Fibroblast of lung (primary cell): ENCODE measurements around the gene FRMD4A. TPM values are rescaled to one million over a fixed set of nuclear protein-coding genes. Genes with fewer than 3 reads are reported as not detected.

Experiments used
- DNase-seq, 2 donors: peaks; one replicate each; pipeline versions ENCODE4 v3.0.0 to v3.0.0-alpha.2; 2010; ENCODE audit warnings: low read depth in 2 of 2
- H2AFZ ChIP-seq: 2 replicates; pipeline ENCODE4 v1.5.1; 2012; ENCODE audit warnings: low read length, control low read depth, inconsistent platforms
- H3K27ac ChIP-seq: 2 replicates; pipeline ENCODE4 v1.5.1; 2011; ENCODE audit warnings: low read length, control low read depth; ENCODE audit not compliant: insufficient read depth
- H3K27me3 ChIP-seq: 2 replicates; pipeline ENCODE4 v1.5.1; 2011; ENCODE audit warnings: mild to moderate bottlenecking, low read length; ENCODE audit not compliant: control insufficient read depth, insufficient read depth
- H3K36me3 ChIP-seq: 2 replicates; pipeline ENCODE4 v1.5.1; 2011; ENCODE audit warnings: low read length; ENCODE audit not compliant: control insufficient read depth, insufficient read depth
- H3K4me1 ChIP-seq: 2 replicates; pipeline ENCODE4 v1.5.1; 2011; ENCODE audit warnings: low read length; ENCODE audit not compliant: control insufficient read depth, insufficient read depth; ENCODE audit errors: extremely low read depth
- H3K4me2 ChIP-seq: 2 replicates; pipeline ENCODE4 v1.5.1; 2011; ENCODE audit warnings: low read length, control low read depth; ENCODE audit not compliant: insufficient read depth; ENCODE audit errors: extremely low read depth
- H3K4me3 ChIP-seq, 4 experiments: fragments of 200-600 bp in 1 of 4; sonication (generic) in 1 of 4; replicated peaks in 1 of 4; 2 replicates each; pipeline ENCODE4 v1.5.1; 2011 to 2016; ENCODE audit warnings: low read length in 4 of 4, low read depth in 3 of 4, mild to moderate bottlenecking in 3 of 4, control low read depth in 2 of 4, inconsistent platforms in 1 of 4, mixed read lengths in 1 of 4; ENCODE audit not compliant: insufficient read depth in 1 of 4; ENCODE audit errors: control extremely low read depth in 1 of 4
- H3K79me2 ChIP-seq: 2 replicates; pipeline ENCODE4 v1.5.1; 2012; ENCODE audit warnings: mild to moderate bottlenecking, low read length, inconsistent platforms; ENCODE audit not compliant: control insufficient read depth, insufficient read depth
- H3K9ac ChIP-seq: 2 replicates; pipeline ENCODE4 v1.5.1; 2011; ENCODE audit warnings: mild to moderate bottlenecking, low read length, control low read depth; ENCODE audit not compliant: insufficient read depth
- H3K9me3 ChIP-seq: 2 replicates; pipeline ENCODE4 v1.5.1; 2012; ENCODE audit warnings: low read depth, low read length; ENCODE audit not compliant: control insufficient read depth, insufficient read depth
- H4K20me1 ChIP-seq: 2 replicates; pipeline ENCODE4 v1.5.1; 2011; ENCODE audit warnings: low read length; ENCODE audit not compliant: control insufficient read depth, insufficient read depth; ENCODE audit errors: extremely low read depth
- EZH2 ChIP-seq: IDR thresholded peaks from 2 replicates; pipeline ENCODE4 v1.5.1; 2012; ENCODE audit warnings: low read length, control low read depth, mild to moderate bottlenecking; ENCODE audit errors: missing control alignments
- polyA plus RNA-seq, 2 donors: library from polyadenylated mRNA; depleted of rRNA in 1 of 2; stranded (reverse) in 1 of 2; unstranded in 1 of 2; fragments of >200 nt; gene quantifications; 2 replicates each; pipeline ENCODE4 v1.2.1, GENCODE V29; 2011 to 2012; ENCODE audit warnings: missing spikeins in 1 of 2
- total RNA-seq: library from RNA; depleted of rRNA; stranded (reverse); fragments of >200 nt; gene quantifications from 2 replicates; pipeline ENCODE4 v1.2.1, GENCODE V29; 2014
- TF ChIP-seq, protein P1 (sequence below), 2 donors: IDR thresholded peaks in 1 of 2; conservative IDR thresholded peaks in 1 of 2; 1 replicate in 1 of 2; 2 replicates in 1 of 2; pipeline ENCODE4 v1.5.1; 2011 to 2012; ENCODE audit warnings: low read length in 2 of 2, control low read depth in 1 of 2, inconsistent platforms in 1 of 2, low read depth in 1 of 2, mild to moderate bottlenecking in 1 of 2

The FRMD4A gene
- total and polyA plus RNA-seq, 2 donors (not counting 1 experiment from before 2014, with no cell fraction given) = 26.9 to 63.6 TPM

DNA sequence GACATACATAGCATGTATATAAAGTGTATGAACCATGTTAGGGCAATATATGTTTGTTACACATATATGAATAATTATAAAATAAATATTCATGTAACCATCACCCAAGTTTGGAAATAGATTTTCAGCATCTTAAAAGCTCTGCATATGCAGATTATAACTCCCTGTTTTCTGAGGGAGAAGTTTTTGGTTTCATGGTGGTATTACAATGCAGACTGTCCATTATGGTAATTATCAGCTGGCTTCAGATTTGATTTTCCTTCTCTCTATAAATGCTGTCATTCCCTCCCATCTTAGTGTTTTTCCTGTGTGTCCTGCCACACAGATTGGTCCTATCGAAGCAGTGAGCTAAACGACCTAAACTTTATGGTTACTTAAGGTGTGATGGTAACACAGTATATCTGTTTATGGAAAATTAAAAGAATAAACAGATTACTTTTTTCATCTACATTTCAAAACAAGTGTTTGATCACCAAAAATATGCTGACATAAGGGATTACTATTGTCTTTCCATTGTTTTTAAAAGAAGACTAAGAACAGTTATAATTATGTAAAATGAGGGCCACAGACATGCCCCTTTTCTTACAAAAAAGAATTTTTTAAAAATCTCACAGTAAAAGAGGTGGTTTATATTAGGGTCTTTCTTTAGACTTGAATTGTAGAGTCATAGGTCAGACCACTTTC, 726.2 kb downstream of the FRMD4A start:
- TF ChIP-seq, protein P1, sequence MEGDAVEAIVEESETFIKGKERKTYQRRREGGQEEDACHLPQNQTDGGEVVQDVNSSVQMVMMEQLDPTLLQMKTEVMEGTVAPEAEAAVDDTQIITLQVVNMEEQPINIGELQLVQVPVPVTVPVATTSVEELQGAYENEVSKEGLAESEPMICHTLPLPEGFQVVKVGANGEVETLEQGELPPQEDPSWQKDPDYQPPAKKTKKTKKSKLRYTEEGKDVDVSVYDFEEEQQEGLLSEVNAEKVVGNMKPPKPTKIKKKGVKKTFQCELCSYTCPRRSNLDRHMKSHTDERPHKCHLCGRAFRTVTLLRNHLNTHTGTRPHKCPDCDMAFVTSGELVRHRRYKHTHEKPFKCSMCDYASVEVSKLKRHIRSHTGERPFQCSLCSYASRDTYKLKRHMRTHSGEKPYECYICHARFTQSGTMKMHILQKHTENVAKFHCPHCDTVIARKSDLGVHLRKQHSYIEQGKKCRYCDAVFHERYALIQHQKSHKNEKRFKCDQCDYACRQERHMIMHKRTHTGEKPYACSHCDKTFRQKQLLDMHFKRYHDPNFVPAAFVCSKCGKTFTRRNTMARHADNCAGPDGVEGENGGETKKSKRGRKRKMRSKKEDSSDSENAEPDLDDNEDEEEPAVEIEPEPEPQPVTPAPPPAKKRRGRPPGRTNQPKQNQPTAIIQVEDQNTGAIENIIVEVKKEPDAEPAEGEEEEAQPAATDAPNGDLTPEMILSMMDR (conservative IDR thresholded peaks at IDR 0.05 in 1 of 2, IDR thresholded peaks at IDR 0.05 in 1 of 2; ENCODE audit: low read depth in 1 of 2, low read length in 2 of 2) = no peak
- no peak overlapping the region for H3K4me3 ChIP-seq
- H3K4me1 ChIP-seq = no peaks in the 10 kb centered on the region
- H4K20me1 ChIP-seq = peaks cover 2% of the 10 kb centered on the region
- H3K36me3 ChIP-seq = no peaks in the 10 kb centered on the region
- no peak overlapping the region for H3K9ac ChIP-seq
- no peaks in the 10 kb centered on the region for H3K9me3 ChIP-seq
- DNase-seq = no peak
- H3K27ac ChIP-seq = no peak overlapping the region
- no peaks in the 10 kb centered on the region for H3K27me3 ChIP-seq
- no peaks in the 10 kb centered on the region for H3K79me2 ChIP-seq
- H3K4me2 ChIP-seq = no peak overlapping the region
- no peak overlapping the region for H2AFZ ChIP-seq

DNA sequence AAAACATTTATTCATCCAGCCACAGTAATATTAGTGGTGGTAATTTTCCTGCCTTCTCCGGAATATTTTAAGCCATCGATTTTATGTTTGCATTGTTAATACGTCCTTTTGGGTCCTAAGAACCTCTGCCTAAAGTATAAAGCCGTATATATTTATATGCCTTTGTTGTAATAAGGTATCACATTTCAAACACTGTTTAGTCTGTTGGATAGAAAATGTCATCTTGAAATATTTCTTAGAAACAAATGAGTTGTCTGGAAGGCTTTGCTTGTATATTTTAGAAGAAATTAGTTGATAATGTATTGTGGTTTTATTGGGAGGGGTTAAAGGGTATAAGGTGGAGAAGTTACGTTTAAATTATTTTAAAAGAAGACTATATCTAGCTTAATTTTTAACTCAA, 732.8 kb downstream of the FRMD4A start:
- peaks cover 2% of the 10 kb centered on the region for H3K79me2 ChIP-seq
- no peaks in the 10 kb centered on the region for H3K27me3 ChIP-seq
- H3K4me2 ChIP-seq = no peak overlapping the region
- TF ChIP-seq, protein P1 (conservative IDR thresholded peaks at IDR 0.05 in 1 of 2, IDR thresholded peaks at IDR 0.05 in 1 of 2; ENCODE audit: low read depth in 1 of 2, low read length in 2 of 2) = no peak
- H2AFZ ChIP-seq = no peak overlapping the region
- H3K36me3 ChIP-seq = no peaks in the 10 kb centered on the region
- no peak overlapping the region for H3K27ac ChIP-seq
- no peak overlapping the region for H3K4me3 ChIP-seq
- H3K9ac ChIP-seq = no peak overlapping the region
- no peak for DNase-seq
- no peaks in the 10 kb centered on the region for H4K20me1 ChIP-seq
- H3K9me3 ChIP-seq = no peaks in the 10 kb centered on the region
- no peaks in the 10 kb centered on the region for H3K4me1 ChIP-seq

DNA sequence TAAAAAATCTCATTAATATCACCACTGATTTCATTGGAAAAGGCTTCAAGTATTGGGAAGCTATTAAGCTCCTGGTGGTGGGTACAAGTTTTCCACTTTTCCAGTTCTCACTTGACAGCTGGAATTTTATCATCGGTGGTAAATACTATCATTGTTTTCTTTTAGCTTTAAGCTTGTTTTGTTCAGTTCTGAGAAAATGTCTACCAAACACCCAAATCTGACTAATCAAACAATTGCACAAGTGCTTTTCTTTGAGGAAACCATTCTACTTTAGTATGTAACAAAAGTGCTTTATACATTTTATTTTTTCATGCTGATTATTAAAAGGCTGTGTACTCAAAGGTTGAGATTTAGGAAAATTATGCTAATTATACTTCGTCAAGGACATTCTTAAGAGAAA, 736.1 kb downstream of the FRMD4A start:
- Histone ChIP-seq H3K36me3 (peaks cover 2% of the 10 kb centered on the region), H3K27me3 (no peaks in the 10 kb centered on the region), H3K9ac (no peak overlapping the region), H3K27ac (no peak overlapping the region), H4K20me1 (no peaks in the 10 kb centered on the region), H3K4me2 (no peak overlapping the region), H3K4me1 (no peaks in the 10 kb centered on the region), H3K79me2 (peaks cover 9% of the 10 kb centered on the region), H2AFZ (no peak overlapping the region), H3K9me3 (no peaks in the 10 kb centered on the region), H3K4me3 (no peak overlapping the region)
- no peak for TF ChIP-seq EZH2
- TF ChIP-seq, protein P1 (conservative IDR thresholded peaks at IDR 0.05 in 1 of 2, IDR thresholded peaks at IDR 0.05 in 1 of 2; ENCODE audit: low read depth in 1 of 2, low read length in 2 of 2) = no peak
- DNase-seq = no peak
